Prostate gland (tissue), 2 donors: Measurements from ENCODE around the gene PPP2R5C.

Source experiments
- POLR2A ChIP-seq: fragments of 450-650 bp; IDR thresholded peaks from one replicate; pipeline ENCODE4 v1.6.1; 2016; ENCODE audit warnings: antibody characterized with exemption, mild to moderate bottlenecking
- POLR2AphosphoS5 ChIP-seq: sonication (generic); formaldehyde crosslinking; IDR thresholded peaks from one replicate; pipeline ENCODE4 v1.6.1; 2017; ENCODE audit warnings: antibody characterized with exemption
- TF ChIP-seq, protein P1 (sequence below), 4 experiments: fragments of 200-600 bp in 2 of 4; fragments of 450-650 bp in 2 of 4; sonication (generic) in 2 of 4; IDR thresholded peaks; 1 replicate in 3 of 4; 2 replicates in 1 of 4; pipeline ENCODE4 v1.5.1; 2016 to 2019; ENCODE audit warnings: antibody characterized with exemption in 4 of 4, mild to moderate bottlenecking in 2 of 4, moderate library complexity in 2 of 4

DNA sequence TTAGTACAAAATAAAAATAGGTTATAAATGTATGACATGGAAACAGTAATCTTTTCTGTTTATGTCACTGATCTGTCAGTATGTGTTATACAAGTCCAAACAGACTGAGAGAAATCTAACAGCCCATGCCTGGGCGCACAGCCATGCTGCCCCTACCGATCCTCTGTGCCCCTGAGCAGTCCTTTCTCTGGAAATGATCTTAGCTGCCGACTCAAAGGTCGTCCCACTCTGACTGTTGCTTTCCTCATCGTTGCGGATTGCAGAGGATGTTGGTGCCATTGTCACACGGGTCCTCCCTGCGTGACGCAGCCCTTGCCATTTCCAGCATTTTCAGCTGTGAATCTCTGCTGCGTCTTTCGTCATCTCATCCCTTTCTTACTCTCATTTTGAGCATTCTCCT, 119.9 kb downstream of the PPP2R5C start:
- TF ChIP-seq, protein P1, sequence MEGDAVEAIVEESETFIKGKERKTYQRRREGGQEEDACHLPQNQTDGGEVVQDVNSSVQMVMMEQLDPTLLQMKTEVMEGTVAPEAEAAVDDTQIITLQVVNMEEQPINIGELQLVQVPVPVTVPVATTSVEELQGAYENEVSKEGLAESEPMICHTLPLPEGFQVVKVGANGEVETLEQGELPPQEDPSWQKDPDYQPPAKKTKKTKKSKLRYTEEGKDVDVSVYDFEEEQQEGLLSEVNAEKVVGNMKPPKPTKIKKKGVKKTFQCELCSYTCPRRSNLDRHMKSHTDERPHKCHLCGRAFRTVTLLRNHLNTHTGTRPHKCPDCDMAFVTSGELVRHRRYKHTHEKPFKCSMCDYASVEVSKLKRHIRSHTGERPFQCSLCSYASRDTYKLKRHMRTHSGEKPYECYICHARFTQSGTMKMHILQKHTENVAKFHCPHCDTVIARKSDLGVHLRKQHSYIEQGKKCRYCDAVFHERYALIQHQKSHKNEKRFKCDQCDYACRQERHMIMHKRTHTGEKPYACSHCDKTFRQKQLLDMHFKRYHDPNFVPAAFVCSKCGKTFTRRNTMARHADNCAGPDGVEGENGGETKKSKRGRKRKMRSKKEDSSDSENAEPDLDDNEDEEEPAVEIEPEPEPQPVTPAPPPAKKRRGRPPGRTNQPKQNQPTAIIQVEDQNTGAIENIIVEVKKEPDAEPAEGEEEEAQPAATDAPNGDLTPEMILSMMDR (IDR thresholded peaks at IDR 0.05) = no peak
- TF ChIP-seq POLR2A (no peak), POLR2AphosphoS5 (no peak)
